Left ventricle myocardium inferior (tissue), 1 donor: Measurements from ENCODE around the gene CZIB. TPM values are rescaled to one million over a fixed set of nuclear protein-coding genes. Genes with fewer than 3 reads are reported as not detected.
"Not testable (repeated sequence)": the region's sequence is repeated elsewhere in the genome, so short reads cannot be mapped to it uniquely, and the experiment has no call there.

ENCODE experiments used
- DNase-seq: peaks from one replicate; pipeline ENCODE4 v3.0.0-alpha.2; 2020
- H3K27ac ChIP-seq: fragments of 200-600 bp; replicated peaks from 2 replicates; pipeline ENCODE4 v1.8.0; 2021
- H3K27me3 ChIP-seq: fragments of 200-600 bp; 2 replicates; pipeline ENCODE4 v1.8.0; 2021; ENCODE audit warnings: low read depth
- H3K36me3 ChIP-seq: fragments of 200-600 bp; 2 replicates; pipeline ENCODE4 v1.8.0; 2021
- H3K4me1 ChIP-seq: fragments of 200-600 bp; 2 replicates; pipeline ENCODE4 v1.8.0; 2021
- H3K4me3 ChIP-seq: fragments of 200-600 bp; 2 replicates; pipeline ENCODE4 v1.8.0; 2021; ENCODE audit warnings: mild to moderate bottlenecking, moderate library complexity
- H3K9me3 ChIP-seq: fragments of 200-600 bp; replicated peaks from 2 replicates; pipeline ENCODE4 v1.8.0; 2021
- intact Hi-C: fragments of 100-400 bp; cut with micrococcal nuclease; formaldehyde crosslinking; loops from one replicate; pipeline ENCODE4 v1.11.0; 2022
- total RNA-seq: library from RNA; stranded (reverse); fragmentation: NEBNext Ultra II Directional; extraction: Animal tissue kit (Norgen Biotek cat#: 25700); gene quantifications from one replicate; pipeline ENCODE4 v1.2.1, GENCODE V29; 2021
- TF ChIP-seq, protein P1 (sequence below): fragments of 200-600 bp; IDR thresholded peaks from 2 replicates; pipeline ENCODE4 v1.8.0; 2021; ENCODE audit warnings: antibody characterized with exemption, mild to moderate bottlenecking, borderline replicate concordance
- donor health status: DM: no; HTN: yes; CAD: no; lungs with severe emphysema.

Gene CZIB
- total RNA-seq, 1 donor from 2014 or later: 61.1 TPM

DNA sequence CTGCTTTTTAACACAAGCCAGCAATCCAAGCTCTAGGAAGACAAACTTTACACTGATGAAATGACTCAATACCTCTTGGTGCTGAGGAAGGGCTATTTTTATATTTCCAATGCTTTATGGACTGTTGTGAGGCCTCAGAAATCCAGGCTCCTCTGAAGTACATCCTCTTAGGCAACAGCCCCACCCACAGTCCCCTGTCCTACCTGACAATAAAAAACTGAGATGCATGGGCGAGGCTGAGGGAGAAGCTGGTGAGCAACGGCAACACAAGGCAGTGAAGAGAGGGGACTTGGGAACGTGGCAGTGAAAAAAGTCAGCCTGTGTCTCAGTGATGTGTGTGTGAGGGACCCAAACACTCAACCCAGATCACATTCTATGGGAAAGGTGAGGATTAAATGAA is 33.9 kb downstream of the CZIB start:
- intact Hi-C loops: no loop called here
- no peak for DNase-seq
- Histone ChIP-seq H3K36me3 (no peaks in the 10 kb centered on the region), H3K9me3 (no peaks in the 10 kb centered on the region), H3K27me3 (no peaks in the 10 kb centered on the region), H3K27ac (no peak overlapping the region), H3K4me1 (peaks cover 7% of the 10 kb centered on the region), H3K4me3 (no peak overlapping the region)
- TF ChIP-seq, protein P1, sequence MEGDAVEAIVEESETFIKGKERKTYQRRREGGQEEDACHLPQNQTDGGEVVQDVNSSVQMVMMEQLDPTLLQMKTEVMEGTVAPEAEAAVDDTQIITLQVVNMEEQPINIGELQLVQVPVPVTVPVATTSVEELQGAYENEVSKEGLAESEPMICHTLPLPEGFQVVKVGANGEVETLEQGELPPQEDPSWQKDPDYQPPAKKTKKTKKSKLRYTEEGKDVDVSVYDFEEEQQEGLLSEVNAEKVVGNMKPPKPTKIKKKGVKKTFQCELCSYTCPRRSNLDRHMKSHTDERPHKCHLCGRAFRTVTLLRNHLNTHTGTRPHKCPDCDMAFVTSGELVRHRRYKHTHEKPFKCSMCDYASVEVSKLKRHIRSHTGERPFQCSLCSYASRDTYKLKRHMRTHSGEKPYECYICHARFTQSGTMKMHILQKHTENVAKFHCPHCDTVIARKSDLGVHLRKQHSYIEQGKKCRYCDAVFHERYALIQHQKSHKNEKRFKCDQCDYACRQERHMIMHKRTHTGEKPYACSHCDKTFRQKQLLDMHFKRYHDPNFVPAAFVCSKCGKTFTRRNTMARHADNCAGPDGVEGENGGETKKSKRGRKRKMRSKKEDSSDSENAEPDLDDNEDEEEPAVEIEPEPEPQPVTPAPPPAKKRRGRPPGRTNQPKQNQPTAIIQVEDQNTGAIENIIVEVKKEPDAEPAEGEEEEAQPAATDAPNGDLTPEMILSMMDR: no peak

DNA sequence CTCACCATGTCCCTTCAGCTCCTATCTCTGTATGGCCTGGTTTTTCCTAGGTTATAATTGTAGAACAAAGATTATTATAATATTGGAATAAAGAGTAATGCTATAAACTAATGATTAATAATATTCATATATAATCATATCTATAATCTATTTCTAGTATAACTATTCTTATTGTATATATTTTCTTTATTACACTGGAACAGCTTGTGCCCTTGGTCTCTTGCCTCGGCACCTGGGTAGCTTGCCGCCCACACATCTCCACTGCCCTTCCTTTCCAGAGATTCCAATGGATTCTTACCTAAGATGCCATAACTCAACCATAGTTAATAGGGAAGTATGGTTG is 34.5 kb downstream of the CZIB start:
- H3K4me3 ChIP-seq, H3K27ac ChIP-seq, H3K36me3 ChIP-seq, DNase-seq, H3K9me3 ChIP-seq, intact Hi-C loops, H3K4me1 ChIP-seq, H3K27me3 ChIP-seq: not testable (repeated sequence)
- TF ChIP-seq, protein P1: peak; percentile 24

DNA sequence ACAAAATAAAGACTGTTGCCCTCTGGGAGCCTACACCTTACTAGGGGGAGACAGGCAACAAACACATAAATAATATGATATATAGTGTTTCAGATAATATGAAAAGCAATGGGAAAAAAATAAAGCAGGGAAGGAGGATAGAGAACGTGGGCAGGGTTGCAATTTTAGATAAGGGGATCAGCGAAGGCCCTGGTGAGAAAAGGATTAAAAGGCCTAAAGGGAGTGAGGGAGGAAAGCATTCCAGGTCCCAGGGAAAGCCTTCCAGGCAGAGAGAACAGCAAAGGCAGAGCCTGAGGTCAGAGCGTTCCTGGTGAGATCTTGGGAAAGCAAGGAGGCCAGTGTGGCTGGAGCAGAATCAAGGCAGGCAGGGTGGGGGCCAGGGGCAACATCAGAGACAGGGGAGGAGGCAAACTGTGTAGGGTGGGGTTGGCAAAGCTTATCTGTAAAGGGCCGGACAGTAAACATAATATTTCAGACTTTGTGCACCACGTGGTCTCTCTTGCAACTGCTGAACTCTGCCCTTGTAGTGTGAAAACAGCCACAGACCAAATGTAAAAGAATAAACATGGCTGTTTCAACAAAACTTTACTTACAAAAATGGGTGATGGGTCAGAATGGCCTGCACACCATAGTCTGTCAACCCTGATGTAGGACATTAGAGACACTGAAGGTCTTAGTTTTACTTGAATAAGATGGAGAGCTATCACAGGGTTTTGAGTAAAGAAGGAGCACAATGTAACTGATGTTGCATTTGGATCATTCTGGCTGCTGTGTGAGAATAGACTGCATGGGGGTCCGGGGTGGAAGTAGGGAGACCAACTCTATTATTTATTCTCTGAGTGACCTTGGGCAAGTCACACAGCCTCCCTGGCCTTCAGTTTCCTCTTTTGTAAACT is 37.1 kb downstream of the CZIB start:
- no peak overlapping the region for H3K4me3 ChIP-seq
- peak overlapping the region; percentile 39 for H3K27ac ChIP-seq
- H3K27me3 ChIP-seq: no peaks in the 10 kb centered on the region
- H3K9me3 ChIP-seq: no peaks in the 10 kb centered on the region
- DNase-seq: peak; percentile 40
- TF ChIP-seq, protein P1: no peak
- intact Hi-C loops: no loop called here
- peaks cover 7% of the 10 kb centered on the region for H3K4me1 ChIP-seq
- H3K36me3 ChIP-seq: no peaks in the 10 kb centered on the region

DNA sequence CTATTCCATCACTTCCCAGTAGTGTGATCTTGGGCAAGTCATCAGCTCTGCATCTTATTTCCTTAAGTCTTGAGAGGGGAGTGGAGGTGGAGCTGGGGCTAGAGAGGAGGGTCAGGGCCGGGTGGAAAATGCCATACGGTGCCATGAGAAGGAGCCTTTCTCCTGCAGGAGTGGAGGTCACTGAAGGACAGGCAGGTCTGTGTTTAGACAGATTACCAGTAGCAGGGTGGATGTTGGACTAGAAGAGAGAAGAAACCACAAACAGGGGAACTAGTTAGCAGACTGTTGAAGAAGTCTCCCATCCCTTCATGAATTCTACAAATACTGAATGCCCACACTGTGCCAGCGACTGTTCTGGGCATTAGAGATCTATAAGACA is 37.7 kb downstream of the CZIB start:
- Histone ChIP-seq H3K9me3 (no peaks in the 10 kb centered on the region), H3K36me3 (no peaks in the 10 kb centered on the region), H3K27me3 (no peaks in the 10 kb centered on the region), H3K27ac (peak overlapping the region; percentile 39), H3K4me3 (no peak overlapping the region), H3K4me1 (peaks cover 7% of the 10 kb centered on the region)
- intact Hi-C loops: no loop called here
- DNase-seq: no peak
- TF ChIP-seq, protein P1: no peak

DNA sequence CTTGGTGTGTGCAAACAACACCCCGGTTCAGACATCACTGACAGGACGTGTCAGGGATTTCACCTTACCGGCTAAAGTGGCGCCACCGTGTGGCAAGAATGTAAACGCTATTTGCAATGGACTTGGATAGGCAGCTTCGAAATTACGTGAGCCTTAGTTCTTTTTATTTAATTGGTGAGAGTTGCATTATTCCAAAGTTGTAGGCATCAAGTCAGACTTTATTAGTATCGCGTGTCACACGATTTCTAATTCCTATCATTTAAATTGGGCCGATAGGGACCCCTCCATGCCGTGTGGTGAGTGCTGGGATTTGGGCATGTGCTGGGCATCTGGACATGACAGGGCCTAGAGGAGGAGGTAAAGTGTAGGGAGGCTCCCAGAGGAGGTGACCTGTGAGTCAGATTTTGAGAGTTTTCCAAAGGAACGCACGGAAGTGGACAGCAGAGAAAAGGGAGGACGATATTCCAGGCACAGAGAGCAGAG is 38.3 kb downstream of the CZIB start:
- TF ChIP-seq, protein P1: peak; percentile 89
- intact Hi-C loops: no loop called here
- Histone ChIP-seq H3K4me3 (no peak overlapping the region), H3K4me1 (peaks cover 10% of the 10 kb centered on the region), H3K27me3 (no peaks in the 10 kb centered on the region), H3K36me3 (no peaks in the 10 kb centered on the region), H3K27ac (peak overlapping the region; percentile 39), H3K9me3 (no peaks in the 10 kb centered on the region)
- peak; percentile 79 for DNase-seq
